MCF 10A (cell line): ENCODE measurements around the gene OCRL. TPM values are rescaled to one million over a fixed set of nuclear protein-coding genes. Genes with fewer than 3 reads are reported as not detected.
A peak's percentile ranks its signal among the peaks of the same experiment; 100 is the strongest.

ENCODE experiments used
- BruUV-seq: library from RNA; stranded (reverse); fragments of 400-500 nt; replicated peaks from 2 replicates; lab custom pipeline; 2021; lab: Mats Ljungman, UMichigan
- CTCF ChIA-PET: fragments of 300-600 bp; sonication (Branson Sonifier 250); formaldehyde crosslinking; extraction: SDS; loops from one replicate; lab custom pipeline; 2021; ENCODE audit warnings: antibody characterized with exemption, inconsistent platforms; lab: Yijun Ruan, JAX
- POLR2A ChIA-PET: fragments of 300-600, 350-650 bp; sonication (Branson Sonifier 250); formaldehyde crosslinking; extraction: SDS; loops from one replicate; lab custom pipeline; 2020; ENCODE audit warnings: antibody characterized with exemption, inconsistent platforms; lab: Yijun Ruan, JAX
- DNase-seq: peaks from one replicate; pipeline ENCODE4 v3.0.0-alpha.2; 2018; ENCODE audit not compliant: unreplicated experiment
- H3K27ac Mint-ChIP-seq: one replicate; pipeline ENCODE4 v1.8.0; 2022; ENCODE audit warnings: mild to moderate bottlenecking, low read depth, mixed read lengths; ENCODE audit not compliant: unreplicated experiment
- H3K27me3 Mint-ChIP-seq: one replicate; pipeline ENCODE4 v1.8.0; 2022; ENCODE audit warnings: mixed read lengths; ENCODE audit not compliant: insufficient read depth, unreplicated experiment
- H3K36me3 Mint-ChIP-seq: one replicate; pipeline ENCODE4 v1.8.0; 2022; ENCODE audit warnings: mild to moderate bottlenecking, moderate library complexity, mixed read lengths; ENCODE audit not compliant: insufficient read depth, unreplicated experiment
- H3K4me1 Mint-ChIP-seq: one replicate; pipeline ENCODE4 v1.8.0; 2022; ENCODE audit warnings: mixed read lengths; ENCODE audit not compliant: insufficient read depth, unreplicated experiment
- H3K4me3 Mint-ChIP-seq: one replicate; pipeline ENCODE4 v1.8.0; 2022; ENCODE audit warnings: mild to moderate bottlenecking, moderate library complexity, mixed read lengths; ENCODE audit not compliant: unreplicated experiment
- H3K9me3 Mint-ChIP-seq: one replicate; pipeline ENCODE4 v1.8.0; 2022; ENCODE audit warnings: mixed read lengths; ENCODE audit not compliant: unreplicated experiment
- CTCF ChIP-seq: fragments of 200-600 bp; IDR thresholded peaks from one replicate; pipeline ENCODE4 v1.8.0; 2022; ENCODE audit warnings: antibody characterized with exemption, mild to moderate bottlenecking; ENCODE audit not compliant: unreplicated experiment
- intact Hi-C: fragments of 100-400 bp; cut with micrococcal nuclease; formaldehyde crosslinking; loops from 2 replicates; pipeline ENCODE4 v1.14.1; 2022
- total RNA-seq: library from RNA; stranded (reverse); gene quantifications from 2 replicates; pipeline ENCODE4 v1.2.3, GENCODE V29; 2022

OCRL gene
- total RNA-seq, 1 experiment from 2014 or later = 25.3 TPM

DNA sequence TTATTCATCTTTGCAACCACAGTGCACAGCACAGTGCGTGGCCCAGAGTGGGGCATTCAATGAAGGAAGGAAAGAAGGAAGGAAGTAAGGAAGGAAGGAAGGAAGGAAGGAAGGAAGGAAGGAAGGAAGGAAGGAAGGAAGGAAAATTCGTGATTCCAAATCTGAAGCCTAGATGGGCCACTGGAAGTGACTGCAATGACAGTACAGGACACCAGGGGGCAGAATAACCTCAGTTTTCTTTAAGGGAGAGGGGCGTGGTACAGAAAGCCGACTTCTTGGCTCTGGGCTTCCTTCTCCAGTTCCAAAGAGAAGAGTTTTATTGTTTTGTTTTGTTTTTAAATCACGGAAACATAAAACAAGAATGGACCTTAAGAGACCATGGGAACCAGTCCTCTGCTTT is 66.9 kb downstream of the OCRL start:
- intact Hi-C loops = loop anchor here (1.0 to 10.0 kb wide), 6 partner anchors 30 to 453 kb away; partner anchors contain the start of gene UTP14A
- CTCF ChIA-PET = interaction anchor here (0.6 to 4.4 kb wide), 8 partner anchors 15 to 1309 kb away, joined by 3 to 34 read pairs (median 3); no protein-coding TSS in a partner anchor
- POLR2A ChIA-PET = no interaction called here
- peaks cover 35% of the 10 kb centered on the region for H3K27me3 Mint-ChIP-seq
- TF ChIP-seq CTCF = peak; percentile 74
- H3K36me3 Mint-ChIP-seq = no peaks in the 10 kb centered on the region
- no peaks in the 10 kb centered on the region for H3K9me3 Mint-ChIP-seq
- H3K4me3 Mint-ChIP-seq = no peak overlapping the region
- no peaks in the 10 kb centered on the region for H3K4me1 Mint-ChIP-seq
- peak; percentile 71 for DNase-seq
- no TSS peak for BruUV-seq
- no peak overlapping the region for H3K27ac Mint-ChIP-seq

DNA sequence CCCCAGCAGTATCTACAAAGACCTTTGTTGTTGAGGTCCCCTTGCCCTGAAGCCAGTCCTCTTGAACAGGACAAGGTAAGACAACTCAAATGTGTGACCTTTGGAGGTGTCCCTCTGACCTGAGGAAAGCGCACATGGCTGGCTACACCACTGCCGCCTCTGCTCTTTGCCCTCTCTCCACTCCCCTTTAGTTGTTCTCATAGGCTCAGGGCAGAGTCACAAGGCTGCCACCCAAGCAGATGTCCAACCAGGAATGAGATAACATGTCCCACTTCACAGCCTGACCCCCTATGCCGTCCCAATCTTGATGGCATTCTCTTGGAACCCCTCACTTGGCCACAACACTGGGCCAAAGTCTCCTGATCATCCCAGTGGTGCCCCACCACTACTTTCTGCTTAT is 68.4 kb downstream of the OCRL start:
- POLR2A ChIA-PET = interaction anchor here (1.2 kb wide), 1 partner anchor 118 kb away, joined by 4 read pairs; no protein-coding TSS in a partner anchor
- DNase-seq = no peak

GRCh38 chrX:129609395-129609794 is 69.3 kb downstream of the OCRL start:
- no peak for TF ChIP-seq CTCF
- Mint-ChIP-seq H3K4me3 (no peak overlapping the region), H3K36me3 (no peaks in the 10 kb centered on the region), H3K4me1 (no peaks in the 10 kb centered on the region), H3K9me3 (no peaks in the 10 kb centered on the region), H3K27ac (no peak overlapping the region), H3K27me3 (peaks cover 22% of the 10 kb centered on the region)
- intact Hi-C loops = loop anchor here (10.0 kb wide), 1 partner anchor 295 kb away; the partner anchor contains the start of gene UTP14A
- ChIA-PET POLR2A (interaction anchor here (0.5 kb wide), 1 partner anchor 303 kb away, joined by 3 read pairs; no protein-coding TSS in a partner anchor), CTCF (interaction anchor here (0.6 to 3.7 kb wide), 16 partner anchors 10 to 583 kb away, joined by 3 to 47 read pairs (median 4); no protein-coding TSS in a partner anchor)
- no TSS peak for BruUV-seq
- DNase-seq = no peak

More for the DNA sequence above, 68.4 kb downstream of the OCRL start:
- Mint-ChIP-seq H3K27ac (no peak overlapping the region), H3K9me3 (no peaks in the 10 kb centered on the region), H3K4me3 (no peak overlapping the region), H3K36me3 (no peaks in the 10 kb centered on the region), H3K4me1 (no peaks in the 10 kb centered on the region), H3K27me3 (peaks cover 22% of the 10 kb centered on the region)
- BruUV-seq = no TSS peak
- CTCF ChIA-PET = interaction anchor here (0.8 to 3.7 kb wide), 12 partner anchors 11 to 584 kb away, joined by 3 to 47 read pairs (median 4); no protein-coding TSS in a partner anchor
- intact Hi-C loops = loop anchor here (10.0 kb wide), 1 partner anchor 296 kb away; the partner anchor contains the start of gene UTP14A
- TF ChIP-seq CTCF = no peak

- DNase-seq = no peak
- no peak for TF ChIP-seq CTCF
- Mint-ChIP-seq H3K36me3 (no peaks in the 10 kb centered on the region), H3K4me3 (no peak overlapping the region), H3K27me3 (peaks cover 22% of the 10 kb centered on the region), H3K4me1 (no peaks in the 10 kb centered on the region), H3K27ac (no peak overlapping the region), H3K9me3 (no peaks in the 10 kb centered on the region)
- BruUV-seq = no TSS peak
- ChIA-PET POLR2A (no interaction called here), CTCF (interaction anchor here (0.6 to 1.3 kb wide), 5 partner anchors 14 to 313 kb away, joined by 3 to 4 read pairs (median 3); no protein-coding TSS in a partner anchor)
- intact Hi-C loops = no loop called here
These were observed 72.3 kb downstream of the OCRL start for GRCh38 chrX:129612396-129612795.
